Measurements from ENCODE around the gene LEAP2. TPM values are rescaled to one million over a fixed set of nuclear protein-coding genes. Genes with fewer than 3 reads are reported as not detected.
"Not testable (repeated sequence)": the region's sequence is repeated elsewhere in the genome, so short reads cannot be mapped to it uniquely, and the experiment has no call there.

LEAP2 gene
- total RNA-seq, 1 experiment from 2014 or later = 1.6 TPM

GRCh38 chr5:132836852-132837251 is 36.6 kb upstream of the LEAP2 start:
- H3K4me3 ChIP-seq = no peak overlapping the region
- no peaks in the 10 kb centered on the region for H3K36me3 ChIP-seq
- no peak overlapping the region for H3K27ac ChIP-seq
- no peaks in the 10 kb centered on the region; the same call in 1 of the 2 replicates for H3K27me3 ChIP-seq
- no peaks in the 10 kb centered on the region for H3K4me1 ChIP-seq
- no peaks in the 10 kb centered on the region for H3K9me3 ChIP-seq (replicated peaks)
- no peak for DNase-seq

- Histone ChIP-seq H3K36me3 (no peaks in the 10 kb centered on the region), H3K4me1 (no peaks in the 10 kb centered on the region), H3K27ac (no peak overlapping the region), H3K9me3 (replicated peaks) (no peaks in the 10 kb centered on the region), H3K27me3 (no peaks in the 10 kb centered on the region; the same call in 1 of the 2 replicates), H3K4me3 (no peak overlapping the region)
- DNase-seq = no peak
These were observed 35.6 kb upstream of the LEAP2 start for GRCh38 chr5:132837868-132838267.

DNA sequence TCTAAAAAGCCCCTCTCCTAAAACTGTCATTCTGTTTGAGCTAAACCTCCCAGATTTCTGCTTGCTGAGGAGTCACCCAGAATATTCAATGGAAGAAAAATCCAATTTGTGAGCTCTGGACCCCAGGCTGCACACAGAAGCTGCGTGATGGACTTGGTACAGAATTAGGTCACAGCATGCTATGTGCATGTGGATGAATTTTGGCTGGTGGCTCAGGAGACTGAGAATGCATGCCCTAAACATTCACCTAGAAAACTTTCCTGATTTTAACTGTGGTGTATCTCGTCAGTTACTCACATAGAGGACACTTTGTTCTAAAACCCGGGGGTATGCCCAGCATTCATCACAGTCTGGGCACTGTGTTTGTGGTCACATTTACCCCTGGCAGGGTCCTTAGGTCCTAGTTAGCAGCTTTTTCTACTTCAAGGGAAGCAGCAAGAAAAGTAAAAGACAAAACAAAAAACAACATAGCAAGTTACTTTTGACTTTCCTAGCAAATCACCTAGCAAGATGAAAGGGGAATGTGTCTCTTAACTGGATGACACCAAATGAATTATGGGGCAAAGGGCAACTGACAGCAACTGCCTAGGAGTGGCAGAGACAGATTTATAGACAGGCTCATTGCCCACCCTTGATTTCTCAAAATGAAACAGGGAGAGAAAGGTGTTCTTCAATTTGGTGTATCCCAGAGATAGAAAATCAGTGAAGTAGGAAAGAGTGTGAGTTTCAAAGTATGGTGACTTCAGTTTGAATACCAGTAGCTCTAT is 34.8 kb upstream of the LEAP2 start:
- DNase-seq = no peak
- H3K27ac ChIP-seq = no peak overlapping the region
- H3K36me3 ChIP-seq = no peaks in the 10 kb centered on the region
- H3K27me3 ChIP-seq = no peaks in the 10 kb centered on the region; the same call in 1 of the 2 replicates
- no peak overlapping the region for H3K4me3 ChIP-seq
- H3K9me3 ChIP-seq (replicated peaks) = no peaks in the 10 kb centered on the region
- H3K4me1 ChIP-seq = no peaks in the 10 kb centered on the region

GRCh38 chr5:132839426-132840301 is 33.8 kb upstream of the LEAP2 start:
- Histone ChIP-seq H3K27ac (no peak overlapping the region), H3K36me3 (no peaks in the 10 kb centered on the region), H3K4me3 (no peak overlapping the region), H3K27me3 (no peaks in the 10 kb centered on the region; the same call in 1 of the 2 replicates), H3K9me3 (replicated peaks) (no peaks in the 10 kb centered on the region), H3K4me1 (no peaks in the 10 kb centered on the region)
- no peak for DNase-seq

DNA sequence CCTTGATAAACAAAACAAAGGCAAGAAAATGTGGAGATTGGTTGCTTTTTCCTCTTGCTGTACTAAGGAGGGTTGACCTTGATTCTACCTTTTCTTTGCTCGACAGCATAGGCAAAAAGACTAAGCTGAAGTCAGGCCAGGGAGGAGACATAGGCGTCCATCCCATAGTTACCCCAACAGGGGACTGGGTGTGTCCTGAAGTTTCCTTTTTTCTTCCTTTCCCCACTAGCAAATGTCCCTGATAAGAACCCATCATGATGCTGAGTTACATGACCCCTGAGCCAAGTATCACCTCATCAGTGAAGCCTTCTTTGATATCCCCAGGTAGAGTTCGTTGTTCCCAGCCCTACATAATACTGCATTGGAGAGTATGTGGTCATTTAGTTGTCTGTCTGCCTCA is 33.2 kb upstream of the LEAP2 start:
- Histone ChIP-seq H3K9me3 (replicated peaks) (no peaks in the 10 kb centered on the region), H3K4me1 (no peaks in the 10 kb centered on the region), H3K4me3 (no peak overlapping the region), H3K27me3 (no peaks in the 10 kb centered on the region; the same call in 1 of the 2 replicates), H3K36me3 (no peaks in the 10 kb centered on the region), H3K27ac (no peak overlapping the region)
- no peak for DNase-seq

- Histone ChIP-seq H3K36me3 (no peaks in the 10 kb centered on the region), H3K27me3 (no peaks in the 10 kb centered on the region; the same call in 1 of the 2 replicates), H3K4me3 (no peak overlapping the region), H3K27ac (no peak overlapping the region), H3K9me3 (replicated peaks) (no peaks in the 10 kb centered on the region), H3K4me1 (no peaks in the 10 kb centered on the region)
- no peak for DNase-seq
These were observed 32.6 kb upstream of the LEAP2 start for GRCh38 chr5:132840896-132841295.

GRCh38 chr5:132841305-132841704 is 32.2 kb upstream of the LEAP2 start:
- no peaks in the 10 kb centered on the region for H3K4me1 ChIP-seq
- DNase-seq = no peak
- no peak overlapping the region for H3K27ac ChIP-seq
- no peaks in the 10 kb centered on the region; the same call in 1 of the 2 replicates for H3K27me3 ChIP-seq
- no peaks in the 10 kb centered on the region for H3K9me3 ChIP-seq (replicated peaks)
- H3K36me3 ChIP-seq = no peaks in the 10 kb centered on the region
- no peak overlapping the region for H3K4me3 ChIP-seq

DNA sequence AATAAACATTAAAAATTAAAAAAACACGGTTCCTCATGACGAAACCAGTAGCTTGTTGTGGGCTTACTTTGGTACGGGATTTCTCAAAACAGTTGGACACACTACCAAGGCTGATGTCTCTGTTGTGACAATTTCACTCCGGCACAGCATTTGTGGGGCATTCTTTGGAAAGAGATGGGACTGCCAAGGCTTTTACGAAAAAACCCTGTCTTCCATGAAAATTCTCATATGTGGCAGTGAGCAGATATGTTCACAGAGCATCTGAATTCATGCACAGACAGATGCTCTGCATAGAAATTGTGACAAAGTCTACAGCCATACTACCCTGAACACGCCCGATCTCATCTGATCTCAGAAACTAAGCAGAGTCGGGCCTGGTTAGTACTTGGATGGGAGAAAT is 25.2 kb upstream of the LEAP2 start:
- H3K4me1 ChIP-seq = no peaks in the 10 kb centered on the region
- H3K27me3 ChIP-seq = no peaks in the 10 kb centered on the region
- no peak overlapping the region for H3K4me3 ChIP-seq
- no peaks in the 10 kb centered on the region for H3K9me3 ChIP-seq (replicated peaks)
- H3K36me3 ChIP-seq = no peaks in the 10 kb centered on the region
- no peak overlapping the region for H3K27ac ChIP-seq
- no peak for DNase-seq

GRCh38 chr5:132849347-132849746 is 24.1 kb upstream of the LEAP2 start:
- no peaks in the 10 kb centered on the region for H3K4me1 ChIP-seq
- no peaks in the 10 kb centered on the region for H3K9me3 ChIP-seq (replicated peaks)
- H3K27ac ChIP-seq = no peak overlapping the region
- no peak overlapping the region for H3K4me3 ChIP-seq
- H3K36me3 ChIP-seq = no peaks in the 10 kb centered on the region
- DNase-seq = no peak
- H3K27me3 ChIP-seq = peaks cover 2% of the 10 kb centered on the region; the same call in 1 of the 2 replicates

DNA sequence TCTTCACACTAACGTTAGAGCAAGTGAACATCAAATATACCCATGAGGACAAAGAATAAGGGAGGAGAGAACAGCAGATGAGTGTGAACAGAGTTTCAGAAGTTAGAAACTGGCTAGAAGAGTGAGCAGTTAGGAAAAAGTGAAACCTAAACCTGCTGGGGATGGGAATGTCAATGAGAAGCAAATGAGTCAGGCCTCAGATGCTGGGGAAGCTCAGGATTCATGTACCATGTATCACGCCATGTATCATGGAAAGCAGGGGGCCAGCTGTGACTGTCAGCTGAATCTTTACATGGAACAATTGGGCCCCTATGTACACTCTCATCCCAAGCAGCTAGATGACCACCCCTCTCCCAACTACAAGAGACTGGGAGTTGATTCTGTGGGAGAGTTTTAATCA is 23.4 kb upstream of the LEAP2 start:
- Histone ChIP-seq H3K4me1 (no peaks in the 10 kb centered on the region), H3K36me3 (no peaks in the 10 kb centered on the region), H3K9me3 (replicated peaks) (no peaks in the 10 kb centered on the region), H3K4me3 (no peak overlapping the region), H3K27me3 (peaks cover 4% of the 10 kb centered on the region; the same call in 1 of the 2 replicates), H3K27ac (no peak overlapping the region)
- no peak for DNase-seq

GRCh38 chr5:132853323-132853722 is 20.1 kb upstream of the LEAP2 start:
- no peak overlapping the region for H3K27ac ChIP-seq
- H3K4me1 ChIP-seq = no peaks in the 10 kb centered on the region
- peaks cover 4% of the 10 kb centered on the region; the same call in 1 of the 2 replicates for H3K27me3 ChIP-seq
- no peaks in the 10 kb centered on the region for H3K36me3 ChIP-seq
- H3K9me3 ChIP-seq (replicated peaks) = no peaks in the 10 kb centered on the region
- no peak for DNase-seq
- H3K4me3 ChIP-seq = no peak overlapping the region

DNA sequence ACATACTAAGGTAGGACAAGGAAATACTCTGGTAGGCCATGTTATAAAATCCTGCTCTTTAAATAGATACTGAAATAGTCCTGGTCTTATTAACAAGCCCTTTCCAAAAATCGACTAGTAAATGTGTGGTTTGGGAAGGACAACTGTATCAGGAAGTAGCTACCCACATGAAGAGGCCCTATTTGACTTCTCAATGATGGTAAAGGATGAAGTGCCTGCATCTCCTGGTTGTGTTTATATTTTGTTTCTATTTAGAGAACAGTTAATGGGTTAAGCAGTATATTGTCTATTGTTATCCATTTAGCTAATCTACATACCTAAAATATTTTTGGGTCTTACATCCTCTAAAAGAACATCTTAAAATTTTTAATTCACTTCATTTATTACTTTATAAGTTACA is 19.7 kb upstream of the LEAP2 start:
- Histone ChIP-seq H3K4me3 (no peak overlapping the region), H3K4me1 (no peaks in the 10 kb centered on the region), H3K36me3 (no peaks in the 10 kb centered on the region), H3K27ac (no peak overlapping the region), H3K9me3 (replicated peaks) (no peaks in the 10 kb centered on the region), H3K27me3 (peaks cover 4% of the 10 kb centered on the region; the same call in 1 of the 2 replicates)
- DNase-seq = no peak

- Histone ChIP-seq H3K4me1 (no peaks in the 10 kb centered on the region), H3K4me3 (no peak overlapping the region), H3K36me3 (no peaks in the 10 kb centered on the region), H3K9me3 (replicated peaks) (no peaks in the 10 kb centered on the region; the same call in 1 of the 2 replicates), H3K27me3 (peaks cover 4% of the 10 kb centered on the region; the same call in 1 of the 2 replicates), H3K27ac (no peak overlapping the region)
- no peak for DNase-seq
These were observed 19.2 kb upstream of the LEAP2 start for GRCh38 chr5:132854301-132854700.

DNA sequence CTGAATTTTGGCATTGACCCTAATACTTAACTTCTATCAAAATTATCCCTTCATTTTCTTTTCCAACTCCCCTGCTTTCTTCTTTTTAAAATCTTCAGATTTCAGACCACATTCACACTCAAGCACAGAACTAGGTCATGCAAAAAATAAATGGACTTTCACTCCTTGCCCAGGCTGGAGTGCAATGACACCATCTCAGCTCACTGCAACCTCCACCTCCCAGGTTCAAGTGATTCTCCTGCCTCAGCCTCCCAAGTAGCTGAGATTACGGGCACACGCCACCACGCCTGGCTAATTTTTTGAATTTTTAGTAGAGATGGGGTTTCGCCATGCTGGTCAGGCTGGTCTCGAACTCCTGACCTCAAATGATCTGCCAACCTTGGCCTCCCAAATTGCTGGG is 18.5 kb upstream of the LEAP2 start:
- H3K27ac ChIP-seq; H3K36me3 ChIP-seq; H3K4me1 ChIP-seq; H3K9me3 ChIP-seq (replicated peaks); H3K4me3 ChIP-seq; H3K27me3 ChIP-seq; DNase-seq: not testable (repeated sequence)

DNA sequence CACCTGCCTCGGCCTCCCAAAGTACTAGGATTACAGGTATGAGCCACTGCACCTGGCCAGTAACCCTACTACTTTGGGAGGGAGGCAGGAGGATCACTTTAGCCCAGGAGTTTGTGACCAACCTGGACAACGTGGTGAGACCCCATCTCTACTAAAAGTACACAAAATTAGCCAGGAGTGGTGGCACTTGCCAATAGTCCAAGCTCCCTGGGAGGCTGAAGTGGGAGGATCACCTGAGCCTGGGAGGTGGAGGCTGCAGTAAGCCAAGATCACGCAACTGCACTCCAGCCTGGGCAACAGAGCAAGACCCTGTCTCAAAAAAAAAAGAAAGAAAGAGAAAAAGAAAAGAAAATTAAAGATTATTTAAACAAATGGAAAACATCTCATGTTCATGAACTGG is 17.5 kb upstream of the LEAP2 start:
- H3K27ac ChIP-seq = no peak overlapping the region
- H3K36me3 ChIP-seq = no peaks in the 10 kb centered on the region
- no peak for DNase-seq
- no peak overlapping the region for H3K4me3 ChIP-seq
- no peaks in the 10 kb centered on the region for H3K4me1 ChIP-seq
- peaks cover 4% of the 10 kb centered on the region; the same call in 1 of the 2 replicates for H3K27me3 ChIP-seq
- no peaks in the 10 kb centered on the region; the same call in 1 of the 2 replicates for H3K9me3 ChIP-seq (replicated peaks)
